ENCODE data around the gene TYK2.
A peak's percentile ranks its signal among the peaks of the same experiment; 100 is the strongest.
"Not testable (repeated sequence)": the region's sequence is repeated elsewhere in the genome, so short reads cannot be mapped to it uniquely, and the experiment has no call there.

The TYK2 gene

DNA sequence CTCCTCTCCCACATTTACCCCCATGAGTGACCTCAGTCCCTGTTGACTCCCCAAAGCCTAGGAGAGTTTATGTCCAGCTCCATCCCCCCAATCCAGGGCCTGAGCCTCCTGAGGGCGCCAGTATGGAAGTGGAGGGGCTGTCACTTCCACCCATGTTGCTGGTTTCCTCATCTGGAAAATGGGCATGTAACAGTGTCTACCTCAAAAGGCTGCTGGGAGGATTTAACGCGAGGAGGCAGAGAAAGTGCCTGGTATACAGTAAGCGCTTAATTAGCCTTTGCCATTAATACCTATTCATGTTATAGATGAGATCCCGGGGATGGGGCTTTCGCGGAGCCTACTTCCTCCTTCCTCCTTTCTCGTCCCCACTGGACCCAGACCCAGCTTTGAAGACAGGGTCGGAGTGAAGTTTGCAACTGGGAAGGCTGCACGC lies 476 bp downstream of the TYK2 start:
- DNase-seq (ENCODE audit: insufficient read length, low spot score): no peak
- no peak for TF ChIP-seq PAX5 (IDR thresholded peaks at IDR 0.05; ENCODE audit: insufficient read depth, low read length, severe bottlenecking)
- FAIRE-seq: peak; percentile 48

DNA sequence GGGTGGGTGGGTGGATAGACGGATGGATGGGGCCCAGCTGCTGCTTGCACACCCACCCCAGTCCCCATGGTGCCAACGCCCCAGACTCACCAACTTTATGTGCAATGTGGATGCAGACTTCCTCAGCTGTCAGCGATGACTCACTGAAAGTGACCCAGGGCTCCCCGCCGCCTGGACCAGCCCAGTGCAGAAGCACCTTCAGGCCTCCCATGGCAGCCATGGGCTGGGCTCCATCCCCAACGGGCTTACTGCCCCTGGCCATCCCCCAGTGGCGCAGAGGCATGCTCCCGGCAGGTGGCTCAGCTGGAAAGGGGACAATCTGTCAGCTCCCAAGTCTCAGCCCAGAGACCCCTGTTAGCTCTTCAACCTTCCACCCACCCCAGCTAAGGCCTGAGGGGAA lies 2.2 kb downstream of the TYK2 start:
- no peak for TF ChIP-seq TAF1 (IDR thresholded peaks at IDR 0.05; ENCODE audit: low read depth, low read length)
- TF ChIP-seq POLR2A (IDR thresholded peaks at IDR 0.05; ENCODE audit: low read depth, low read length): no peak
- no peak for TF ChIP-seq SPI1 (IDR thresholded peaks at IDR 0.05; ENCODE audit: low read depth, low read length)
- no peak for TF ChIP-seq POLR2AphosphoS5 (IDR thresholded peaks at IDR 0.05; ENCODE audit: low read depth, low read length)
- TF ChIP-seq POU2F2 (IDR thresholded peaks at IDR 0.05; ENCODE audit: low read depth, low read length): no peak
- TF ChIP-seq PAX5 (IDR thresholded peaks at IDR 0.05; ENCODE audit: insufficient read depth, low read length, severe bottlenecking): no peak
- no peak for FAIRE-seq
- DNase-seq (ENCODE audit: insufficient read length, low spot score): no peak

DNA sequence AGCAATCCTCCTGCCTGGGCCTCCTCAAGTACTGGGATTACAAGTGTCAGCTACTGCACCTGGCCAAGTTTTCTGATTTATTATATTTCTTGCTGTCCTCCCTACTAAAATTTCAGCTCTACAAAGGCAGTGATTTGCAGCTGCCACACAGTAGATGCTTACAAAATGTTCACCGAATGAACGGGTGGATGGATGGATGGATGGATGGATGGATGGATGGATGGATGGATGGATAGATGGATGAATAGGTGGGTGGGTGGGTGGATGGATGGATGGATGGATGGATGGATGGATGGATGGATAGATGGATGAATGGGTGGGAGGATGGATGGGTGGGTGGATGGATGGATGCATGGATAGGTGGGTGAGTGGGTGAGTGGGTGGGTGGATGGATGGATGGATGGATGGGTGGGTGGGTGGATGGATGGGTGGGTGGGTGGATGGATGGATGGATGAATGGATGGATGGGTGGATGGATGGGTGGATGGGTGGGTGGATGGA lies 3.2 kb downstream of the TYK2 start:
- not testable (repeated sequence) for DNase-seq (ENCODE audit: insufficient read length, low spot score); FAIRE-seq

DNA sequence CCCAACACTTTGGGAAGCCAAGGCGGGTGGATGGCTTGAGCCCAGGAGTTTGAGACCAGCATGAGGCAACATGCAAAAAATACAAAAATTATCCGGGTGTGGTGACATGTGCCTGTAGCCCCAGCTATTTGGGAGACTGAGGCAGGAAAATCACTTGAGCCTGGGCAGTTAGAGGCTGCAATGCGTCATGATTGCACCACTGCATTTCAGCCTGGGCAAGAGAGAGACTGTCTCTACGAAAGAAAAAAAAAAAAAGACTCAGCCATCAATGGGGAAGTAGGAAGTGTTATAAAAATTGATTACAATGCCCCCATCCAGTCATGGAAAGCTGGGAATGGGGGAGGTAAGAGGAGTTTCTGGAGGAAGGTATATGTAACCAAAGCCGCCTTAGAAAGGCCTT lies 5.4 kb downstream of the TYK2 start:
- no peak for TF ChIP-seq POLR2A (IDR thresholded peaks at IDR 0.05; ENCODE audit: low read depth, low read length)
- no peak for TF ChIP-seq POU2F2 (IDR thresholded peaks at IDR 0.05; ENCODE audit: low read depth, low read length)
- TF ChIP-seq SPI1 (IDR thresholded peaks at IDR 0.05; ENCODE audit: low read depth, low read length): no peak
- no peak for TF ChIP-seq TAF1 (IDR thresholded peaks at IDR 0.05; ENCODE audit: low read depth, low read length)
- no peak for TF ChIP-seq PAX5 (IDR thresholded peaks at IDR 0.05; ENCODE audit: insufficient read depth, low read length, severe bottlenecking)
- no peak for TF ChIP-seq POLR2AphosphoS5 (IDR thresholded peaks at IDR 0.05; ENCODE audit: low read depth, low read length)
- no peak for DNase-seq (ENCODE audit: insufficient read length, low spot score)
- FAIRE-seq: no peak

- DNase-seq (ENCODE audit: insufficient read length, low spot score) (no peak), FAIRE-seq (no peak)
- TF ChIP-seq SPI1 (IDR thresholded peaks at IDR 0.05; ENCODE audit: low read depth, low read length) (no peak), POLR2AphosphoS5 (IDR thresholded peaks at IDR 0.05; ENCODE audit: low read depth, low read length) (no peak), PAX5 (IDR thresholded peaks at IDR 0.05; ENCODE audit: insufficient read depth, low read length, severe bottlenecking) (no peak), POU2F2 (IDR thresholded peaks at IDR 0.05; ENCODE audit: low read depth, low read length) (no peak), TAF1 (IDR thresholded peaks at IDR 0.05; ENCODE audit: low read depth, low read length) (no peak), POLR2A (IDR thresholded peaks at IDR 0.05; ENCODE audit: low read depth, low read length) (no peak)
Observed at GRCh38 chr19:10372690-10373089, 7.7 kb downstream of the TYK2 start.

- FAIRE-seq (no peak), DNase-seq (ENCODE audit: insufficient read length, low spot score) (no peak)
- no peak for TF ChIP-seq POLR2AphosphoS5 (IDR thresholded peaks at IDR 0.05; ENCODE audit: low read depth, low read length)
Observed at GRCh38 chr19:10368101-10368803, 12.1 kb downstream of the TYK2 start.

DNA sequence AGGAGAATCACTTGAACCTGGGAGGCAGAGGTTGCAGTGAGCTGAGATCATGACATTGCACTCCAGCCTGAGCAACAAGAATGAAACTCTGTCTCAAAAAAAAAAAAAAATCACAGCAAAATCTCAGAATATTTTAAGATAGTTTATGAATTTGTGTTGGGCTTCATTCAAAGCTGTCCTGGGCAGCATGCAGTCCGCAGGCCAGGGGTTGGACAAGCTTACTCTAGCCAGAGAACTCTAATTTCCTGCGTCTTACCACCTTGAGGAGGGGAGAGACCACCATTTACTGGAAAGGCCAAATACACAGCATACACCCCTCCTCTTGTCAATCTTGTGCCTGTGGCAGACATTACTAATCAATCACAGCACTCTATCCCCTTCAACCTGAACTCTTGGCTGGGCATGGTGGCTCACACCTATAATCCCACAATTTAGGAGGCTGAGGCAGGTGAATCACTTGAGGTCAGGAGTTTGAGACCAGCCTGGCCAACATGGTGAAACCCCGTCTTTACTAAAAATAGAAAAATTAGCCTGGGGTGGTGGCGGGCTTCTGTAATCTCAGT lies 13.3 kb downstream of the TYK2 start:
- not testable (repeated sequence) for FAIRE-seq

GRCh38 chr19:10365518-10365917 lies 14.9 kb downstream of the TYK2 start:
- FAIRE-seq (no peak), DNase-seq (ENCODE audit: insufficient read length, low spot score) (no peak)
- TF ChIP-seq PAX5 (IDR thresholded peaks at IDR 0.05; ENCODE audit: insufficient read depth, low read length, severe bottlenecking) (no peak), TAF1 (IDR thresholded peaks at IDR 0.05; ENCODE audit: low read depth, low read length) (no peak)

More for the DNA sequence above, 13.3 kb downstream of the TYK2 start:
- not testable (repeated sequence) for DNase-seq (ENCODE audit: insufficient read length, low spot score)

DNA sequence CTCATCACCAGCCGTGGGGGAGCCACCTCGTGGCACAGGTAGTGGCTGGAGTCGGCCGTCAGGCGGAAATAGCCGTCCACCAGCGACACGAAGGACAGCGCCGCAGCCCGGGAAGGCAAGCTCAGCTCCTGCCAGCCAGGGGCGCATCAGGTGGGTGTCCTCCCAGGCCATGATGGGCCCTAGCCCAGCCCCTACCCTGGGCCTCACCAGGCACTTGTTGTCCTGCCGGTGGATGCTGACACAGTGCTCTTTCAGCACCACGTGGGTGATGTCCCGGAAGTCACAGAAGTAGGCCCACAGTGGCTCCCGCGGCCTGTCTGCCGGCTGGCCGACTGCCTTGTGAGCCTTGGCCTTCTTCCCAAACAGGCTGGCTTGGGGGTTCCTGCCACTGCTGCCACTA lies 15.7 kb downstream of the TYK2 start:
- DNase-seq (ENCODE audit: insufficient read length, low spot score) (no peak), FAIRE-seq (no peak)
- no peak for TF ChIP-seq POLR2A (IDR thresholded peaks at IDR 0.05; ENCODE audit: low read depth, low read length)
- TF ChIP-seq POLR2AphosphoS5 (IDR thresholded peaks at IDR 0.05; ENCODE audit: low read depth, low read length): no peak
- TF ChIP-seq TAF1 (IDR thresholded peaks at IDR 0.05; ENCODE audit: low read depth, low read length): no peak
- no peak for TF ChIP-seq PAX5 (IDR thresholded peaks at IDR 0.05; ENCODE audit: insufficient read depth, low read length, severe bottlenecking)

DNA sequence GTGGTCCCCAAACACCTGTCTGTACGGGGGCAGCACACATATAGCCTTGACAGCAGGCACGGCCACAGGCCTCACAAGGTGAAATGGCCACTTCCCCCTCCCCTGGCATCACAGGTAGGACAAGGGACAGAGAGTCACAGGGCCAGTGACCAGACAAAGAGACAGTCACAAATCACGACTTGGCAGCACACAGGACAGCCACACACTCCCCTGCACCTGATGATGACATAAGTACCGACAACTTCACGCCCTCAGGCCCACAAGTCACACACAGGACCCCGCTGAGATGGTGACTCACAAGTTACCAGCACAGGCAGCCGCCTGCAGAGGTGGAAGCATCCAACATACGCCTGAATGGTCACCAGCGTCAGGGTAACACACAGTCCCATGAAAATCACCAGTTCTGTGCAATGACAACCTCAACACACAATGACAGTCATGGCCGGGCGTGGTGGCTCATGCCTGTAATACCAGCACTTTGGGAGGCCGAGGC lies 16.5 kb downstream of the TYK2 start:
- FAIRE-seq (no peak), DNase-seq (ENCODE audit: insufficient read length, low spot score) (no peak)
- TF ChIP-seq TAF1 (IDR thresholded peaks at IDR 0.05; ENCODE audit: low read depth, low read length) (no peak), SPI1 (IDR thresholded peaks at IDR 0.05; ENCODE audit: low read depth, low read length) (no peak), POLR2A (IDR thresholded peaks at IDR 0.05; ENCODE audit: low read depth, low read length) (no peak), POU2F2 (IDR thresholded peaks at IDR 0.05; ENCODE audit: low read depth, low read length) (no peak), PAX5 (IDR thresholded peaks at IDR 0.05; ENCODE audit: insufficient read depth, low read length, severe bottlenecking) (no peak), POLR2AphosphoS5 (IDR thresholded peaks at IDR 0.05; ENCODE audit: low read depth, low read length) (no peak)

DNA sequence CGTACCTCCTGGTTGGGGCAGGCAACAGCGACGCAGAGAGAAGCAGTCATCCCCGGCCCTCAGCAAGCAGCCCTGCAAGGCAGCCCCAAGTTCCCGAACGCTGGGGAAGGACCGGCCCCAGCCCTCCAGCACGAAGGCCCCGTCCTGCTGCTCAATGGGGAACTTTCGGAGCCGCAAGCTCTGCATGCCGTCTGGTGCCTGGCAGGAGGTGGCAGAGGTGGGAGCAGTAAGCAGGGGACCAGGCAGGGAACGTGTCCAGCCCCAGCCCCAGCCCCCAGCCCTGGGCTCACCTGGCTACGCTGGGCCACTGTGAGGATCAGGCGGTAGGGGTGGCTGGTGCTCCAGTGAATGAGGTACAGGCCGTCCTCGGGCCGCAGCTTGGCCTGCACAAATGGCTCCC lies 18.1 kb downstream of the TYK2 start:
- no peak for DNase-seq (ENCODE audit: insufficient read length, low spot score)
- no peak for FAIRE-seq
- TF ChIP-seq SPI1 (IDR thresholded peaks at IDR 0.05; ENCODE audit: low read depth, low read length): no peak
- no peak for TF ChIP-seq PAX5 (IDR thresholded peaks at IDR 0.05; ENCODE audit: insufficient read depth, low read length, severe bottlenecking)
- TF ChIP-seq POU2F2 (IDR thresholded peaks at IDR 0.05; ENCODE audit: low read depth, low read length): no peak
- no peak for TF ChIP-seq POLR2A (IDR thresholded peaks at IDR 0.05; ENCODE audit: low read depth, low read length)
- TF ChIP-seq POLR2AphosphoS5 (IDR thresholded peaks at IDR 0.05; ENCODE audit: low read depth, low read length): no peak
- no peak for TF ChIP-seq TAF1 (IDR thresholded peaks at IDR 0.05; ENCODE audit: low read depth, low read length)

All from GM12891 (cell line).